Activated naive CD4-positive, alpha-beta T cell (primary cell): ENCODE results near the gene ANP32A.
A peak's percentile ranks its signal among the peaks of the same experiment; 100 is the strongest.
"Not testable (repeated sequence)": the region's sequence is repeated elsewhere in the genome, so short reads cannot be mapped to it uniquely, and the experiment has no call there.

ENCODE experiments used
- DNase-seq, 4 experiments: peaks; one replicate each; lab custom pipeline; 2025; lab: John Stamatoyannopoulos, UW

Gene ANP32A

GRCh38 chr15:68820295-68821189 is at the start of gene ANP32A:
TSS of gene ANP32A (minus strand) at chr15:68820895. CDS start at chr15:68820751, 144 bp downstream.
- DNase-seq = peak; percentile 85 to 98 (median 96)

GRCh38 chr15:68868296-68868695 is 47.6 kb upstream of the ANP32A start:
- no peak for DNase-seq

DNA sequence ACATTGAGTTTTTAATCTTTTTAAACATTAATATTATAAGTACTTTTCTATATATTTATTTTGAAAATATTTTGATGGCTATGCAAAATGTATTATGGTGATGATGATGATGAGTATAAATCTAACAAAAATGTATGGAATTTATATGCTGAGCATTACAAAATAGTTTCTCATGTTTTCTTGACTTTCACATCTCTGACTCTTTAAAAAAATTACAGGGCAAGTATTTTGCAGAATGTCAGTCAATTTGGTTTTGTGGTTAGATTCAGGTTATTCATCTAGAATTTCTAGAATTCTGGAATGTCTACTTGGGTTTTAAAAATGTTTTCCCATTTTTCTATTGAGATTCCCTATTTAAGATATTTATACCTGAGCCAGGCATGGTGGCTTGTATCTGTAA is 41.7 kb upstream of the ANP32A start:
- DNase-seq = no peak

DNA sequence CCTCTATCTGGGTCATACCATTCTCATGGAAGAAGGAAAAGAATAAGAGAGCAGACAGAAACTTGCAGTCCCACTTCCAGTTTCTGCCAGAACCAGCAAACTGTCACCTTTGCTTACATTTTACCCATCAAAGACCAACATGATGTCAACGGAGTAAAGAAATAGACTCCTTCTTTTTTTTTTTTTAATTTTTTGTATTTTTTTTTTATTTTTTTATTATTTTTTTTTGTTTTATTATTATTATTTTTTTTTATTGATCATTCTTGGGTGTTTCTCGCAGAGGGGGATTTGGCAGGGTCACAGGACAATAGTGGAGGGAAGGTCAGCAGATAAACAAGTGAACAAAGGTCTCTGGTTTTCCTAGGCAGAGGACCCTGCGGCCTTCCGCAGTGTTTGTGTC is 38.0 kb upstream of the ANP32A start:
- DNase-seq = not testable (repeated sequence)

DNA sequence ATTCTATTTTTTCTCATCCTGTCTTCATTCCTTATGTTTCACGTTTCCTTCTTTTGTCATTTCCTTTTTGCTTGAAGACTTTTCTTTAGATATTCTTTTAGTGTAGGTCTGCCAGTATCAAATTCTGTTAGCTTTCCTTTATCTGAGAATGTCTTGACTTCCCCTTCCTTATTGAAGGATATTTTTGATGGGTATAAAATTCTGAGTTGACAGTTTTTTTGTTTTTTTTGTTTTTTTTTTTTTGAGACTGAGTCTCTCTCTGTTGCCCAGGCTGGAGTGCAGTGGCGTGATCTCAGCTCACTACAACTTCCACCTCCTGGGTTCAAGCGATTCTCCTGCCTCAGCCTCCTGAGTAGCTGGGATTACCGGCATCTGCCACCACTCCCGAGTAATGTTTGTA is 36.7 kb upstream of the ANP32A start:
- not testable (repeated sequence) for DNase-seq

DNA sequence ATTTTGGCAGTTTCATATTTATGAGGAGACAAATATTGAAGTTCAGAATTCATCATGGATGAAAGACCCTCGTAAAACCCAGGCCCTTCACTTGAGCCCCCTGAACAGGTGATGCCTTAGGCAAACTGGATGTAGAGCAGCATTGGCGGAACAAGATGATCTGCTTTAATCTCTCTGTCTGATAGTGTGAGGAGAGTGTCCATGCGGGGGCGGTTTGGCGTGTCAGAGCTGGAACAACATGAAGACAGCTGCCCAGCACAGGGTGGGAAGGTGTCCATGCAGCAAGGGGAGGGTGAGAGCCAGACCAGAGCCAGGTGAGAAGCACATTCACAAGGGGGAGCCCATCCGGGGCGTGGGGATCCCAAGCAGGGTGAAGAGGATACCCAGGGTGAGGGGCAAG is 31.8 kb upstream of the ANP32A start:
- DNase-seq = no peak

DNA sequence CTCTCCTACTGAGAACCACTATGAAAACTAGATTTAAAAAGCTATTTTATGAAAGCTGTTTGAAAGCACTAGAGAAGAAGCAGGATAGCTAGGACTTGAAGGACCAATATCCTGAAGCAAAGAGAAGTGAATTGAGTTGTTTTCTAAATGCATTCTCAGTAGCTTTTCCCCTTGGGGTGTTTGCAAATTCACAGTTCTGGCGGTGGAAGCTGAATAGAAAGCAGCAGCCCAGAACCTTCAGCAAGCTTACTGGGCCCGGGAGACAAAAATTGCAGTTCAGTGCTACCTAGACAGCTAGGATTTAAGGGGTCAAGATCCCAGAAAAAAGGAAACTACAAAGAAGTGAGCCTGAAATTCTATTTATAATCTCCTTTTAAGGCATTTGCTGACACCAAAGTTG is 31.3 kb upstream of the ANP32A start:
- DNase-seq = no peak

DNA sequence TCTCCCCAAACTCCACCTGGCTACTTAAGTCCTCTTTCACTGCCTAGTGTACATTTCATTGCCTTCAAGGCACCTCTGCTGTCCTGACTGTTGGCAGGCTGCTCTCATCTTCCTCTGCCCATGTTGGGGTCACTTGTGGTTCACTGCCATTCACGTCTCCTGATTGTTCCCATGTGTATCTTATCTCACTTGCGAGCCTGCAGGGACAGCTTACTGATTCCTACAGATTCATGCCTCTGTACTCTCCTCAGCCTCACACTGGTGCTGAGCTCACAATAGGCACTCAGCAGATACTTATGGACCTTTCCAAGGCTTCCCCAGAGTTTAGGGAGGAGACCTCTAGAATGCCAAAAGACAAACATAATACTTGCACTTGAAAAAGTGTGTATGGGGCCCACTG is 28.8 kb upstream of the ANP32A start:
- DNase-seq = no peak

GRCh38 chr15:68846851-68847439 is 26.2 kb upstream of the ANP32A start:
- no peak for DNase-seq

- DNase-seq = no peak
Measured at GRCh38 chr15:68844856-68845550, 24.3 kb upstream of the ANP32A start.

DNA sequence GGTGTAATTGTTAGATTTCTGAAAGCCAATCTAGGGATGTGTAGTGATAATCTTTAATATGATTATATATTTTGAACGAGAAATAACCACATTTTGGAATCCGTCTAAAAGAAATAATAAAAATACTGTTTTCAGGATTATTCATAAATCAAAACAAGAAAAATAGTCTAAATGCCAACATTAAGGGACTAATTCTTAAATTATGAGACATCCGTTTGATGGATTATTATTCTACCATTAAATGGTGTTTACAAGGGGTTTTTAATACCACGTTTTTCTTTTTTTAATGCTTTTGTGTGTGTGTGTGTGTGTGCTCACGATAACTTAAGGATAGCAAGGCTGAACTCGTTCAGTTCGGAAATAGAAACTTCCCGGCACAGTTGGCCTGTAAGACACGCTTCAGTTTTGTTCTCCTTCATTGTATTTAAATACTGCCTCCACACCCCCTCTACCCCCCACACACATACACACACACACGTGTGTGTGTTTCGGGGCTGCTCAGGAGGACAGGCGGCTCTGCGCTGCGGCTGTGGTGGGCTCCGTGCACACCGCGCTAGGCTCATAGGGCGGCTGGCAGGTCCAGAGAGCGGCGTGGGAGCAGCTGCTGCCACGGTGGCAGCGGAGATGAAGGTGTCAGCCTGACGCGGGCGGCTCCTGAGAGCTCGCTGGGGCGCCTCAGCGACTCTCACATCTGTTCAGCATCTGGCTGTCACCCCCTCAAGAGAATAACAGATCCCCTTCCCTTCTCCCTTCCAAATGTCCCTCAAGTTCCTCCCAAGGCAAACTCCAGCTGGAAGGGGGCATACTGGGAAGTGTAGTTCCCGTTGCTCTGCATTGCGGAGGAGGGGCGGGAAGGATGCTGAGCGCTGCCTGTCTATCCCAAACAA is 23.0 kb upstream of the ANP32A start:
- no peak for DNase-seq

- no peak for DNase-seq
Measured at GRCh38 chr15:68842958-68843357, 22.3 kb upstream of the ANP32A start.

DNA sequence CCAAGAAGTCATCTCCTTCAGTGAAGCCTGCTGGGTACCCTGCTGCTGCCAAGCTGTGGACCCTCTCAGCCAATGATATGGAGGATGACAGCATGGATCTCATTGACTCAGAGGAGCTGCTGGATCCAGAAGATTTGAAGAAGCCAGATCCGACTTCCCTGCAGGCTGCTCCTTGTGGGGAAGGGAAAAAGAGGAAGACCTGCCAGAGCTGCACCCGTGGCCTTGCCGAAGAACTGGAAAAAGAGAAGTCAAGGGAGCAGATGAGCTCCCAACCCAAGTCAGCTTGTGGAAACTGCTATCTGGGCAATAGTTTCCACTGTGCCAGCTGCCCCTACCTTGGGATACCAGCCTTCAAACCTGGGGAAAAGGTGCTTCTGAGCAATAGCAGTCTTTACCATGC is 13.7 kb upstream of the ANP32A start:
- no peak for DNase-seq

DNA sequence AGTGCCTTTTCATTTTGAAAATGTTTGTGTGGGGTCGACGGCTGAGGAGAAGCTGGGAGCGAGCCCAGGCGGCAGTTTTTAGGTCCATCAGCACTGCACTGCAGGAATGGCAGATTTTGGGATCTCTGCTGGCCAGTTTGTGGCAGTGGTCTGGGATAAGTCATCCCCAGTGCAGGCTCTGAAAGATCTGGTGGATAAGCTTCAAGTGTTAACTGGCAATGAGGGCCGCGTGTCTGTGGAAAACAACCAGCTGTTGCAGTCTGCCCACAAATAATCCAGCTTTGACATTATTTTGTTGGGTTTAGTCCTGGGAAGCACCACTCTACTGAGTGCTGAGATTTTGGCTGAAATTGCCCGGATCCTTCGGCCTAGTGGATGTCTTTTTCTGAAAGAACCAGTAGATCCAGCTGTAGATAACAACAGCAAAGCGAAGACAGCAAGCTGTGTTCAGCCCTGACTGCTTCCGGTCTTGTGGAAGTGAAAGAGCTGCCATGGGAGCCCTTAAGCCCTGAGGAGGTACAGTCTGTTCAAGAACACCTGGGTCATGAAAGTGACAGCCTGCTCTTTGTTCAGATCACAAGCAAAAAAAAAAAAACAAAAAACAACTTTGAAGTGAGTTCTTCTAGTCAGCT is 13.1 kb upstream of the ANP32A start:
- no peak for DNase-seq

DNA sequence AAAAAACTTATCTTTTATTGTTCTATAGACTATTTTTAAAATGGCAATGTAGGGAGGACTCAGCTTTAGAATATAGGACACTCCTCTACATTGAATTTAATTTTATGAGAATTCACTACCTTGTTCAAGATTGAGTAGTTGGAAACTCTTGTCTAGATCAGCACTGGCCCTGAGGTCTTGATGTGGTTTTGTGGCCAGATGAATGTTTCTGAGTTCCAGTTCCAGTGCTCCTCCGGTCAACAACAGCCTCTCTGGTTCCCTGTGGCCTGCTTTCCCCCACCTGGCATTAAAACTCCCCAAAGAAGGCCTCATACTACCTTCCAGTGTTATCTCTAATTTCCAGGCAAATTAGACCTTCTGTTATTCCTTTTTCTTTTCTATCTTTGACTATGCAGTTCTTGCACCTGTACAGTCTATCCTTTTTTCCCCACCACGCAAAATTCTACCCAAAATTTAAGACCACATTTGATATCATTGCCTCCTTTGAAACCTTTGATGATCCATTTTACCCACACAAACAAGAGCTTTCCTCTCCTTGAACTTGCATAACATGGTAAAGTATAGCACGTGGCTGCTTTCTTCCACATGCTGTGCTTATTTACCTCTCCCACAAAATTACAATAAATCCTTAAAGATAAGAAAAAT is 9.6 kb upstream of the ANP32A start:
- no peak for DNase-seq

DNA sequence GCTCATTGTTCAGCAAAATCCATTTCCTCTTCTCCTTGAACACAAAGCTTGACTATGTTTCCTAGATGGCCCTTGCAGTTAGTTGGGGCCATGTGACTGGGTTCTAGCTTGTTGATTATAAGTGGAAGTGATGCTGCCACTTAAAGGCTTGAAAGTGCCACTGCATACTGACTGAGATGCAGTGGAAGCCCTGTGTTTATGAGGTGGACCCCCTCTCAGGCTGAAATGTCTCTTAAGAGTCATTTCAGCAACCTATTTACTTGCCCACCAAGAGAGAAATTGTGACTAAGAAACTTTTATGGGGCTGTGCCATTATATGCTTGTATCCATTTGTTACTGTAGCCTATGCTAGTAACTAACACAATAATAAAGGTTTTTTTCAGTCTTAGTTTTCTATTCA is 8.4 kb upstream of the ANP32A start:
- DNase-seq = no peak

- no peak for DNase-seq
Measured at GRCh38 chr15:68823561-68823960, 2.9 kb upstream of the ANP32A start.

DNA sequence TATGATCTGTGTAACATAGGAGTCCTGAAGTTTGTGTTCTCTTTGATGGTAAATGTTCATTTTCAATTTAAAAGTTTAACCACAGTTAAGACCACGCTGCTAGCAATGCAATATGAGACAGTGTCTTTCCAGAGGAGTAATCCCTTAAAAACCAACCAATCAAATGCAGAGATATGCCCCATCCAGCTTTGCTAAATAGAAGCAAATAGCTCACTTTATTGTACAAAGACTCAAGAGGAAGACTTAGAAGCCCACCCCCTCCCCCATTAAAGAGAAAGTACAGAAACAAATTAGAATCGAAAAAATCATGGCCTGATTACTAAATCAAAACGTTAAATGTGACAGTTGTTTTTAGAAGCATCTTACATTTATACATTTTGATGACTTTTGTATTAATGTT is 2.1 kb upstream of the ANP32A start:
- no peak for DNase-seq

- no peak for DNase-seq
Measured at GRCh38 chr15:68821841-68822381, 1.2 kb upstream of the ANP32A start.

GRCh38 chr15:68821190-68821840 is 620 bp upstream of the ANP32A start:
- DNase-seq = no peak
